GM21390 (cell line): ENCODE data around the gene WDFY3.
"Not testable (repeated sequence)": the region's sequence is repeated elsewhere in the genome, so short reads cannot be mapped to it uniquely, and the experiment has no call there.

Experiments
- ATAC-seq: cut with Tn5 transposase; IDR thresholded peaks from one replicate; pipeline ENCODE4 v1.9.1; 2021; ENCODE audit not compliant: unreplicated experiment

Gene WDFY3

DNA sequence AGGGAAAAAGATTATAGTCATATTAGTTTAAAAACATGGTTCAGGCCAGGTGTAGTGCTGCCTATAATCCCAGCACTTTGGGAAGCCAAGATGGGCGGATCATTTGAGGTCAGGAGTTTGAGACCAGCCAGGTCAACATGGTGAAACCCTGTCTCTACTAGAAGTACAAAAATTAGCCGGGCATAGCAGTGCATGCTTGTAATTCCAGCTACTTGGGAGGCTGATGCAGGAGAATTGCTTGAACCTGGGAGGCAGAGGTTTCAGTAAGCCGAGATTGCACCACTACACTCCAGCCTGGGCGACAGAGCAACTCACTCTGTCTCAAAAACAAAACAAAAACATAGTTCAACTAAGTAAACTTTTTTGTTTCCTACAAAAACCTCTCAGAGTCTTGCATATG is 283.8 kb downstream of the WDFY3 start:
- ATAC-seq = not testable (repeated sequence)

DNA sequence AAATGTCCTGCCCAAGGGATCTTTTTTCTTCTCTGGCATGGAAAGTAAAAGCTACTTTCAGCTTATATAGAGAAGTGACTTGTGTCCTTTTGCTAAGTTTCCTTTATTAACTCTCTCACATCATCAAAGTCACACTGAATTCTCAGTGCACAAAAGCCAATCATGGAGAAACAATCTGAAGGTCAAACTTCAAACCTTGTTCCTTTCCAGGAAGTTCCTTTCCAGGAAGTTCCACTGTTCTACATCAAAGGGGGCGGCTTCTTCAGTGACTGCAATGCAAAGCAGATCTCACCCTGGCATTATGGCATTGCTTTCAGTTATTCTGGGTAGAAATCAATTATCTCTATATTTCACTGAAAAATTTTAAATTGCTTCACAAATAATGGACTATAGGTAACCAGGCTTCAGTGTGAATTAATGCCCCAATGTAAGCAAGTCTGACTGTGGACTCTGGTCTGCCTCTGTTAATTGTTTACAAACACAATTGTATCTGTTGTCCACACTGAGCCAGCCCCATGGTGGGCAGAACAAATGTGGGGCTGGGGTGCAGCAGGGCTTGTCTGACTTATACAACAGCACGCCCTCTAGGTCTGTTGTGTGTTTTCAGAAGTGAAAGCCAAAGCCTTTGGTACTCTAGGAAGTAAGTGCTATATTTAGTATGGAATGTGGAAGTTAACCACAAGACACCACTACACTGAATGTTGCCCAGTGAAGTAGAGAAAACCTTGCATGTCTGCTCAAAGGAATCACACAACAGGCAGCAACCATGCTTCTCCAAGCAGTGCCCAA is 284.8 kb downstream of the WDFY3 start:
- no peak for ATAC-seq

DNA sequence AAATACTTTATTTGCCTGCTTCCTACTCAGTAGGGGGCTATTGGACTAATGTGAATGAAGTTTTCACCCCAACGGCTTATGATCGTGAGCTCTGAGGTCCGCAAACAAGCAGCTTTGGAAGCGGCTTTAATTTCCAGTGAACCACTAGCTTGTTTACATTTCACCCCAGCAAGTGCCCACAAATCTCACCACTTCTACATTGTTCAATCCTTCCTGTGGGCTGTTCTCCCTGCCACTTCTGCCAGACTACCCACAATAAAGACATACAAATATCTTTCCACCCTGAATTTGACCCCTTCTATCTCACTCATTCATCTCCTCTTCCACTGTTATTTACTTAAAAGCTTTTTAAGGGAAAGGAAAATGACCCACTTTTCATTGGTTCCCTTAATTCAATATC is 285.5 kb downstream of the WDFY3 start:
- ATAC-seq = no peak

DNA sequence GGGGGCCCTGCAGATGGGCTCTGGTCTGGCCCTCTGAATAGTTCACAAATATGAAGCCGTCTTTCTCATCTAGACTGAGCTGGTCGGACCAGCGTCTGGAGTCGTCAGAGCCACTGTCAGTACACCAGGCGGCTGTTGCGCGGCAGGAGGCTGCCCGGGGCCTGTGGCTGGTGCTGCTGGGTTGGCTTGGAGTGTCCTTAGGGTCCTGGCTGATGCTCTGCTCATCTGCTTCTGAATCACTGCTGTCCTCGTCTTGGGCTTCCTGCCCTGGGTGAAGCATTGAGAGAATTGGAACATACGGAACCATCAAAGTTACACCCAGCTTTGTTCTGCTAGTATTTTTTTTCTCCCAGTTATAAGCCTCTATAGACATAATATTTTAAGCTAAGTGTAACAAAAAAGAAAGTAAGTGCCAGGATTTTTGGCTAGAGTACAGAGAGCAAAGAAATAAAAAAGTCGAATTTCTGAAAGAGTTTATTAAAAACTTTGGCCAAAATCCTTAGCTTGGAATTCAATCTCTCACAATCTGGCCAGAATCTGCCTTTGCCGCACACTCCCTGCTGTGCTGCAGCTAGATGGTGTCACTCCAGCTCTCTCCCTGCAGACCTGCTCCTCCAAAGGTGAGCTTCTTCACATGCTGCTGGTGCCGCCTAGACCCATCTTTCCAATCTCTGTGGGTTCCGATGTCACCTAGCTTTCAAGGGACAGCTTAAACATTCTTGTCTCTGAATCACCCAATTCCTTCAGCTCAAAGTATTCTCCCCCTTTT is 287.3 kb downstream of the WDFY3 start:
- ATAC-seq = no peak

DNA sequence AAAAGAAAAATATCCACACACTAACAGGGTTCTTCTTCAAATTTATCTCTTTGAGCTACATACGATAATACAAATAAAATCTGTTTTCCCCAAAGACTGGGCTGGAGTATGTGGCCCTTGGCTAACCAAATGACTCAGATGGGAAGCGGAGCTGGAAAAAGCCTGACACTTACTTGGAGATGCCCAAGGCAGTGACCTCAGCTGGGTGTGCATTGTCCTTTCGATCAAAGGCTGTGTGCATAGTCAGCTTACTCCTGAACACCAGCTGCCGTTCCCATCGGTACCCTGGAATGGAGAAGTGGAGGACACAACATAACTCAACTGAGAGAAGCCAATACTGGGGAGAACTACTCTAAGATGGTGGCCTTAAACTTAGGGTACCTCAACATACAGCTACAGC is 288.5 kb downstream of the WDFY3 start:
- no peak for ATAC-seq

DNA sequence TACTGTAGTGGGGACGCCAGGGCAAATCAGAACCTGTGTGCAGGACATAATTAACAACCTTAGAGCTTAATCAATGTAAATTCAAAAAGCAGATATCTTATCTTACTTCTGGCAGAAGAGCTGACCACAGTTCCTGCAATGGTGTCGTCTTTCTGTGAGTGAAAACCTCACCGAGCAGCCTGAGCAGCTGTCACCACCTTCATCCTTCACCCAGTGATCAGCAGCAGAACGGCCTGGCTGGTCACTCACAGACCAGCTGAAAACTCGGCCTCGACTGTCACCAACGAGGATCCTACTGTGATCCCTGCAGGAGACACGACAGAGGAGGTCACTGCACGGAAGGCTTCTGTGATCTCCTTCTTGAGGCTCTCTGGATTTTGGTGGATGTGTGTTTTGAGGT is 289.4 kb downstream of the WDFY3 start:
- ATAC-seq = no peak

DNA sequence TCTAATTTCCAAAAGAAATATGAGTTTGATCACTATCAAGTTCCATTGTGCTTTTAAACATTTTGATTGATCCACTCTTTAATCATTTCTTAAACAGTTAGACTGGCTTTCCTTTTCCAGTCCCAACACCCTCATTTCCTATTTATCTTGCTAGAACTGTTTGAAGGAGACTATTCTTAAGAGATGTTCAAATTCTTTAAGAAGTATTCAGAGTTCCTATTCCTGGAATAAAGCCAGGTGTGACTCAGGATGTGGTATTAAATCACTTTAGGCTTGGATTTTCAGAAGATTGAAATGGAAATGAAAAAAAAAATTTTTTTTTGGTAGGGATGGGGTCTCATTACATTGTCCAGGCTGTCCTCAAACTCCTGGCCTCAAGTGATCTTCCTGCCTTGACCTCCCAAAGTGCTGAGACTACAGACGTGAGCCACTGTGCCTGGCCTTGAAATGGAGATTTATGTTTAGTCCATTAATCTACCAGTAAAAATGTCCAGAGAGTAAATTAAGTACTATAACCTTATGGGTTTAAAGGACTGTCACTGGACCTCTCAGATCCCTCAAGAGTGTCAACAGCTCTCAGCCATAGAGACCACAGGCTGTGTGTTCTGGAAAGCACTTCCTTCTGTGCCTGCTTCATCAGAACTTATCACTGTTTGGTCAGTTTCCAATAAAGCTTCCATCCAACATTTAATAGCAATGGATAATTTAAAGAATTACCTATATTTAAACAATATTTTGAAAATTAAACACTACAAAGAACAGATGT is 292.8 kb downstream of the WDFY3 start:
- ATAC-seq = no peak

DNA sequence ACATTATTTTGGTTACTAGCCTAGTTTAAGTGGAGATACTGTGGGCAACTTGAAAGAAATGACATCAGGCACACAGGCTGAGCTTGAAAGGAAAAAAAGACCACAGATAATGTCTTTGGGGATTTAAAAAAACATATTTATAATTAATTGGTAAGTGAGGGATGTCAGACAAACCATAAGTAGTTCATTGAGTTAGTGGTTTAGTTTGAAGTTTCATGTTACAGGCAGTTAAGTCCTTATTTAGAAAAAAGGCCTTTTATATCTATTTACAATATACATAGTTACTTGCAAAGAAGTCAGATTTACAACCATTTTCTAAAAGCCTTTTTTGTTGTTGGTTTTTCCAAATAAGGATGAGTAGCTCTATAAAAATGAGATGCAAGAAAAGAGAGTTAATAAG is 294.3 kb downstream of the WDFY3 start:
- ATAC-seq = no peak

DNA sequence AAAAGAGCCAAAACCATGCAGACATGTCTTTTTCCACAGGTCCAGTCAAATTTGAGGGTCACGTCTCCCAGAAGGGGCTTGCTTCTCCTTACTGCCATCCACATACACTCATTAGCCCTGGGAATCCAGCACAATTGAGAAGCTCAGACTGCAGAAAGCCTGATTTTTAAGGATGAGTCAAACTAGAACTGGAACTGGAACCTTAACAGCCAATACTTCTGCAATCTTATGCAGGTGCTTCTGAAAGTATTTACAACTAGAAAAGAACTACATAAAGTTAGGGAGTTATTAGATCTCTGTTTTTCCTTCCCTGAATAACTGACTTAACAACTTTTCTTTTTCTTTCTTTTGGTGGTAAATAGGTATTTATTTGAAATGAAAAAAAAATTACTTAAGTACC is 297.3 kb downstream of the WDFY3 start:
- no peak for ATAC-seq

DNA sequence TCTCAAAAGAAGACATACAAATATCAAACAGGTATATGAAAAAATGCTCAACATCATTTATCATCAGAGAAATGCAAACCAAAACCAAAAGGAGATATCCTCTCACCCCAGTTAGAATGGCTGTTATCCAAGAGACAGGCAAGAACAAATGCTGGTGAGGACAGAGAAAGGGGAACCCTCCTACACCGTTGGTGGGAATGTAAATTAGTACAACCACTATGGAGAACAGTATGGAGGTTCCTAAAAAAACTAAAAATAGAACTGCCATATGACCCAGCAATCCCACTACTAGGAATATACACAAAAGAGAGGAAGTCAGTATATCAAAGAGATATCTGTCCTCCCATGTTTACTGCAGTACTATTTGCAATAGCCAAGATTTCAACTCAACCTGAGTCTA is 300.1 kb downstream of the WDFY3 start:
- no peak for ATAC-seq

DNA sequence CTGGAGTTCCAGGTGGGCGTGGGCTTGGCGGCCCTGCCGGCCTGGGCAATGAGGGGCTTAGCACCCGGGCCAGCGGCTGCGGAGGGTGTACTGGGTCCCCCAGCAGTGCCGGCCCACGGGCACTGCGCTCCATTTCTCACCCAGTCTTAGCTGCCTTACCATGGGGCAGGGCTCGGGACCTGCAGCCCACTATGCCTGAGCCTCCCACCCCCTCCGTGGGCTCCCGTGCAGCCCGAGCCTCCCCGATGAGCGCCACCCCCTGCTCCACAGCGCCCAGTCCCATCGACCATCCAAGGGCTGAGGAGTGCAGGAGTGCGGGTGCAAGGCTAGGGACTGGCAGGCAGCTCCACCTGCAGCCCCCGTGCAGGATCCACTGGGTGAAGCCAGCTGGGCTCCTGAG is 301.7 kb downstream of the WDFY3 start:
- not testable (repeated sequence) for ATAC-seq

DNA sequence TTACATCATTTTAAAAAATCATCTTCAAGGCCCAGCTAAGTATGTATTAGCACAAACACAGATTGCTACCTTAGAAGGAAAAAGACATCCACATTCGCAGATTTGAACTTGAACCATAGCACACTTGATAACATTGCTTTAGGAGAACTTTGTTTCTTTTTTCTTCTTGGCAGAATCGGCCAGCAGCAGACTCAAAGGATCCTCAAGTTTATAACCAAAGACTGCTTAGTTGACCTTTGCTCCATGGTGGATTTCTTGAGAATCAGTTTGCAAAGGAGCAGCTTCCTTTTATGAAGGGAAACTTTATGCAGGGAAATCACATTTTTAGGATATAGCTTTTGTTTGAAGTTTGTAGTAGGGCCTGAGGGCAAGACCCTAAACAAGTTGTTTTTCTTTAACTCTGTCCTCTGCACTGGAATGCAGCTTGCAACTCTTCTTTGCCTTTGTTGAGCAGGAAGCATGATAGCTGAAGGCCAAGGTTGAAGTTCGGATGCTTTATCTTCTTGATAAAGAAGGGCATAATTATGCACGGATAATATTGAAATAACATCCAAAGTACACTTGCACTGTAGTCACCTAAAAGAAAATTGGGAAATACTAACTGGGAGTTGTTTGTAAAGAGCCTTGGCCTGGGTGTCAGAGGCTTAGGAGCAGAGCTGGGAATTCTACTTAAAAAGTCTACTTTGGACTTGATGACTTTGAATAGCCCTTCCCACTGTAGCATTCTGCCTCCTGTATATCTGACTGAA is 305.1 kb downstream of the WDFY3 start:
- no peak for ATAC-seq

DNA sequence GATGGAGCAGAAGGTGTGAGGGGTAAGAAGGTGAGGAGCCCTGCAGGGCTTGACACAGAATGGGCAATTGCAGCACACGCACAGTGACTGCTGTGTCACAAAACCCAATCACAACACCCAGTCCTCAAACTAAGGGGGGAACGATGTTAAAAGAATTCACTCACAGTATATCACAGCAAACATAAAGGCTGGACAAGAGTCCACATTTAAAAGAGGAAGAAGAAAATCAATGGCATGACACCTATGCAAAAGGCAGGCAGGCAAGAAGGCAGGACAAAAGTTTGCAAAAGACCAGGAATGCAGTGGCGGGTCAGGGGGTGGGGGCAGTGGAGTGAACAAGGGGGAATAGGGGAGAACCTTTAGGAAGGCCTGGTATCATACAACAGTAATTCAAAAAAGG is 305.9 kb downstream of the WDFY3 start:
- ATAC-seq = no peak

DNA sequence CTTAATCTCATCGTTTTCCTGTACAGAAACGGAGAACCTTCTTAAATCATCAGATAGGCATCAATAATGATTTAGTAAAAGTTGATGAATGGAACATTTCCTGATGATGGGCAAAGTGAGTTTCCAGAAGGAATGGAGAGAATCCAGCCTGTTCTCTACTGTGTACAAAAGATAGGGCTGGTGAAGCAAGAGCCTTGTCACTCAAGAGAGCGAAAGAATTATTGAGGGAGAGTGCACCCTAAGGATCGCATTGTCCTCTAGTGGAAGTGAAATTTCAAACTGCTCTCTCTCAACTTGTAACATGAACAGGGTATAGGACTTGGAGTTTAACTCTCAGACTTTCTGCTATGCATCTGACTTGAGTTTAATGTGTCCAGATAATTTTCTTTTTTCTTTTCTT is 314.0 kb downstream of the WDFY3 start:
- no peak for ATAC-seq

DNA sequence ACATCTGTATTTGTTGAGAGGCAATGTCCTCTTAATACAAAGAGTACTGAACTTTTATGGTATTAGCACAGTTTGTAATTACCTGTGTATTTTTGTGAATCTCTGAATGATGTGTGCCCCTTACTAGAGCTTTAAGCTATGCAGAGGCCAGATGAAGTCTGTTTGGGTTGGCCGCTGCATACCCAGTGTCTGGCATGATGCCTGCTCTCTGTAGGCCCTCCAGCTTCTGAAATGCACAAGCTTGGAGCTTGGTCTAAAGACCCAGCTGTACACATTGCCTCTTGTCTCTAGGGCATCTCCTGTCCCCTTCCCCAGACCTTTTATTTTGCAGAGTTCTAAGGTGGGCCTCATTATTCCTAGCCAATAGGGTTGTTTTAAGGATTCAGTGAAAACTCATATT is 315.0 kb downstream of the WDFY3 start:
- ATAC-seq = no peak

DNA sequence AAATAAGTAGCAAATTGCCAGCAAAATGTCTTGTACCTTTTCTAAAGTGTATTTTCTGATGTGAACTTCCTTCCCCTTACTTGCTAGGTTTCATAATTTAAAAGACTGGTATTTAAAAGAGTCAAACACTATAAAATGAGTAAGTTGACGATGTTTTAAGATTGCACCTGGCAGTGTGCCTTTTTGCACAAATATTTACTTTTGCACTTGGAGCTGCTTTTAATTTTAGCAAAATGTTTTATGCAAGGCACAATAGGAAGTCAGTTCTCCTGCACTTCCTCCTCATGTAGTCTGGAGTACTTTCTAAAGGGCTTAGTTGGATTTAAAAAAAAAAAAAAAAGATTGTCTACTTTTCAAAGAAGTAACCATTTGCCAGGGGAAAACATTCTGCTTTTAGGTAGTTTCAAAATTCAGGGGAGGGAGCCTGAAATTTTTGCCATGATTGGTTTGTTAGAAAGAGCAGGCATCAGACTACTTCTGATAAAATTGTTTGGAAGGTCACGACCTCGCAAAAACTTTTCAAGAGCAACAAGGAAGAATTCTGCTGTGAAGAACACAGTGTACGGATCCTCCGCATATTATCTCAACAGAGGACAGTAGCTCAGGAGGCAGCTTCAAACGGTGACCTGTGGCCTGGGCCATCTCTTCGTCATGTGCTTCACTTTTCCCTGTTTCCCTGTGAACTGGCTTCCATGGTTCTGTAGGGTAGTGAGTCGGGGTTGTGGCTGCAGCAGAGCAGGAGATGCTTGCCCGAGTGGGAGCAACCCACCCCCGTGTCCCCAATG is 317.4 kb downstream of the WDFY3 start:
- no peak for ATAC-seq

DNA sequence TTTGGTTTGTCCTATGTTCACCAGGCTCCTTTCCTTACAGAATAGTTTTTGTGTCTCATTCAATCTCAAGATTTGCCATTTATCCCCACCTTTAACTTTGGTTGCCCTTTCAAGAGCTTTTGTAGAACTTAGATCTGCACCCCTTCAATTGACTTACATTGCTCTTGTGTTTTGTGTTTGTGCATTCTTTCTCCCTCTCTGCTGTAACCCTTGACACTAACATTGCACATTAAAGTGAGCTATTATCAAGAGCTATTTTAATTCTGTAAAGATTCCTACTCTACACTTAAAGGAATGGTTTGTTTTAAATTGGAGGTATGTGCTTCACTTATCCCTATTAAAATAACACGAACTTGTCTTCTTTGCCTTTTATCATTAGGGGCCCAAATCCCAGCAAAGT is 318.3 kb downstream of the WDFY3 start:
- ATAC-seq = no peak

DNA sequence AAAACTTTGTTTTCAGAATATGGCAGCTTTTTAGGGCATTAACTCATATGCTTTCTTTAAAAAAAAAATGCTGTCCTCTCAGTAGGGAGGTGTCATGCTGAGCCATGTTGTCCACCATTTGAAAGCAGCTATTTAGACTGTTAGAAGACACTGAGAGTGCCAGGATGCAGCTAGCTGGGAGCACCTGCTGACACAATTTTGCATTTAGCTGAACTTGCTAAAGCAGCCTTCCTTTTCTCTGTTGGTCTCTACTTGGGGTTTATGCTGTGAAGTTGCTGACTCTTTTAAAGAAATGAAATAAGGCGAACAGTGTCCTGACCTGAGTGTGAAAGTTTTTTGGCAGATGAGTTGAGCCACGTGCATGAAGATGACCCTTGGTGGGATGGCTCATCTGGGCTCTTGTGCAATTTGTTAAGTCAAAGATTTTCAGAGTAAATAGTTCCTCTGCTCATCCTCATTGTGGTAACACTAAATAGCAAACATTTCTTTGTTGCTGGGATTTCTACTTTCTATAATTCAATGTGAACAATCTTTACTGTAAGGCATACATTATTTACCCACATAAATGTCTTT is 319.1 kb downstream of the WDFY3 start:
- no peak for ATAC-seq

DNA sequence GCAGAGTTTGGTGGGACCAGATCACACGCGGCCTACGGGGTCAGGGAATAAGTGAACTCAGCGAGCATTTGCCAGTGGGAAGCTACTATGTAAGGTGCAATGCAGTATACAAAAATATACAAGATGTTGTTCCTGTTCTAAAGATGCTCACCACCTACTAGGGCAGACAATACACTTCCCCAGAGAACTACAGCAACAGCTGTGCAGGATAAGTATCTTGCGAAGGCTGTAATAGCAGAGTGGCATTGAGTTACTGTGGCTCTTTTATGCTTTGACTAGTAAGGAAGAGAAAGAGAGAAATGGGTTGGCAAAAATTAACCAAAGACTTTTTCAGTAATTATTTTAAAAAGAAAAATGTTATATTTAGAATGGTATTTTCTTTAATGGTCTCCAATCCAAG is 322.4 kb downstream of the WDFY3 start:
- no peak for ATAC-seq

DNA sequence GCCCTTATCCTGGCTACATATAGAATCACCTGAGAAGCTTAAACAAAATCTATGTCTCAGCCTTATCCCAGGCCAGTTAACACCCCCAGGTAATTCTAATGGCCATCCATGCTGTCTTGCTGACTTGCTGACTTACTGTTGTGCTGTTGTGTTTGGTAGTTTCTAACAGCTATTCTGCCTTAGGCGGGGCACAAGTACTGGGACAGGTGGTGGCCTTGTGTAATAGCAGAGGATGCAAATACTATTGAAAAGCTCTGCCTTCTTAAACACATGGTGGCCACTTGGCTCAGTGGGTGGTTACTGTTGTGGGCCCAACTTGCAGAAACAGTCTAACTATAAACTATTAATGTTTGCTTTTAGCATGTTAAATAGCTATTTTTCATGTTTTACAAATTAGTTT is 327.3 kb downstream of the WDFY3 start:
- no peak for ATAC-seq
